ENCODE measurements around the gene JMJD1C.
"Not testable (repeated sequence)": the region's sequence is repeated elsewhere in the genome, so short reads cannot be mapped to it uniquely, and the experiment has no call there.

The JMJD1C gene

GRCh38 chr10:63173468-63174232 is 292.1 kb downstream of the JMJD1C start:
- DNase-seq (ENCODE audit: low read depth in 2 of 2): no peak

- no peak for DNase-seq (ENCODE audit: low read depth in 2 of 2)
Observed at GRCh38 chr10:63171926-63172325, 293.9 kb downstream of the JMJD1C start.

GRCh38 chr10:63171255-63171855 is 294.4 kb downstream of the JMJD1C start:
- no peak for DNase-seq (ENCODE audit: low read depth in 2 of 2)

GRCh38 chr10:63169624-63170023 is 296.2 kb downstream of the JMJD1C start:
- no peak for DNase-seq (ENCODE audit: low read depth in 2 of 2)

GRCh38 chr10:63168821-63169462 is 296.8 kb downstream of the JMJD1C start:
- no peak for DNase-seq (ENCODE audit: low read depth in 2 of 2)

- no peak for DNase-seq (ENCODE audit: low read depth in 2 of 2)
Observed at GRCh38 chr10:63166742-63167258, 299.0 kb downstream of the JMJD1C start.

- no peak for DNase-seq (ENCODE audit: low read depth in 2 of 2)
Observed at GRCh38 chr10:63165249-63165648, 300.5 kb downstream of the JMJD1C start.

GRCh38 chr10:63164166-63164623 is 301.6 kb downstream of the JMJD1C start:
- no peak for DNase-seq (ENCODE audit: low read depth in 2 of 2)

GRCh38 chr10:63161592-63161991 is 304.2 kb downstream of the JMJD1C start:
- no peak for DNase-seq (ENCODE audit: low read depth in 2 of 2)

- DNase-seq (ENCODE audit: low read depth in 2 of 2): no peak
Observed at GRCh38 chr10:63157845-63158624, 307.7 kb downstream of the JMJD1C start.

- no peak for DNase-seq (ENCODE audit: low read depth in 2 of 2)
Observed at GRCh38 chr10:63156236-63156635, 309.5 kb downstream of the JMJD1C start.

GRCh38 chr10:63155388-63156020 is 310.3 kb downstream of the JMJD1C start:
- no peak for DNase-seq (ENCODE audit: low read depth in 2 of 2)

- no peak for DNase-seq (ENCODE audit: low read depth in 2 of 2)
Observed at GRCh38 chr10:63154546-63155387, 311.0 kb downstream of the JMJD1C start.

- DNase-seq (ENCODE audit: low read depth in 2 of 2): not testable (repeated sequence)
Observed at GRCh38 chr10:63153868-63154545, 311.8 kb downstream of the JMJD1C start.

GRCh38 chr10:63150745-63151144 is 315.0 kb downstream of the JMJD1C start:
- no peak for DNase-seq (ENCODE audit: low read depth in 2 of 2)

GRCh38 chr10:63146503-63146902 is 319.3 kb downstream of the JMJD1C start:
- DNase-seq (ENCODE audit: low read depth in 2 of 2): no peak

- DNase-seq (ENCODE audit: low read depth in 2 of 2): no peak
Observed at GRCh38 chr10:63145782-63146181, 320.0 kb downstream of the JMJD1C start.

- DNase-seq (ENCODE audit: low read depth in 2 of 2): no peak
Observed at GRCh38 chr10:63143987-63144386, 321.8 kb downstream of the JMJD1C start.

- DNase-seq (ENCODE audit: low read depth in 2 of 2): no peak
Observed at GRCh38 chr10:63142136-63142535, 323.6 kb downstream of the JMJD1C start.

GRCh38 chr10:63140077-63140476 is 325.7 kb downstream of the JMJD1C start:
- no peak for DNase-seq (ENCODE audit: low read depth in 2 of 2)
